ENCODE measurements around the gene TPGS1.

TPGS1 gene

DNA sequence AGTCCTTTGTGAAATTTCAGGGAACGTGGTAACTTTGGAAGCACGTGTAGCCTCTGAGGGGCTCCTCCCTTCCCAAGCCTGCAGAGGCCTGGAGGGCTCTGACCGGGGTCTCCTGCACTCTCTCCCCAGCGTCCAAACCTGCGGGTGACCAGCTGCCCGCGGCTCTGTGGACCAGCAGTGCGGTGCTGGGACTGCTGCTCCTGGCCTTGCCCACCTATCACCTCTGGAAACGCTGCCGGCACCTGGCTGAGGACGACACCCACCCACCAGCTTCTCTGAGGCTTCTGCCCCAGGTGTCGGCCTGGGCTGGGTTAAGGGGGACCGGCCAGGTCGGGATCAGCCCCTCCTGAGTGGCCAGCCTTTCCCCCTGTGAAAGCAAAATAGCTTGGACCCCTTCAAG lies 2.7 kb upstream of the TPGS1 start:
- TF ChIP-seq, protein P1, sequence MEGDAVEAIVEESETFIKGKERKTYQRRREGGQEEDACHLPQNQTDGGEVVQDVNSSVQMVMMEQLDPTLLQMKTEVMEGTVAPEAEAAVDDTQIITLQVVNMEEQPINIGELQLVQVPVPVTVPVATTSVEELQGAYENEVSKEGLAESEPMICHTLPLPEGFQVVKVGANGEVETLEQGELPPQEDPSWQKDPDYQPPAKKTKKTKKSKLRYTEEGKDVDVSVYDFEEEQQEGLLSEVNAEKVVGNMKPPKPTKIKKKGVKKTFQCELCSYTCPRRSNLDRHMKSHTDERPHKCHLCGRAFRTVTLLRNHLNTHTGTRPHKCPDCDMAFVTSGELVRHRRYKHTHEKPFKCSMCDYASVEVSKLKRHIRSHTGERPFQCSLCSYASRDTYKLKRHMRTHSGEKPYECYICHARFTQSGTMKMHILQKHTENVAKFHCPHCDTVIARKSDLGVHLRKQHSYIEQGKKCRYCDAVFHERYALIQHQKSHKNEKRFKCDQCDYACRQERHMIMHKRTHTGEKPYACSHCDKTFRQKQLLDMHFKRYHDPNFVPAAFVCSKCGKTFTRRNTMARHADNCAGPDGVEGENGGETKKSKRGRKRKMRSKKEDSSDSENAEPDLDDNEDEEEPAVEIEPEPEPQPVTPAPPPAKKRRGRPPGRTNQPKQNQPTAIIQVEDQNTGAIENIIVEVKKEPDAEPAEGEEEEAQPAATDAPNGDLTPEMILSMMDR (conservative IDR thresholded peaks at IDR 0.05; ENCODE audit: low read depth, low read length), result no peak
- Histone ChIP-seq H4K20me1 (ENCODE audit: insufficient read depth) (no peaks in the 10 kb centered on the region), H3K9ac (no peak overlapping the region), H3K27ac (no peak overlapping the region), H2AFZ (ENCODE audit: low read depth) (no peak overlapping the region), H3K36me3 (ENCODE audit: insufficient read depth) (no peaks in the 10 kb centered on the region), H3K4me2 (no peak overlapping the region), H3K4me3 (IDR thresholded peaks at IDR 0.05; ENCODE audit: insufficient read depth, low read depth, low read length) (no peak overlapping the region), H3K79me2 (ENCODE audit: insufficient read depth, low read depth) (peaks cover 12% of the 10 kb centered on the region; the same call in 1 of the 2 replicates), H3K4me1 (ENCODE audit: low read depth, poor library complexity, severe bottlenecking) (peaks cover 21% of the 10 kb centered on the region), H3K27me3 (ENCODE audit: insufficient read depth, low read depth) (peaks cover 26% of the 10 kb centered on the region; the same call in 1 of the 2 replicates)

- no peaks in the 10 kb centered on the region for H4K20me1 ChIP-seq (ENCODE audit: insufficient read depth)
- peaks cover 33% of the 10 kb centered on the region for H3K4me1 ChIP-seq (ENCODE audit: low read depth, poor library complexity, severe bottlenecking)
- peak overlapping the region; percentile 8 for H3K4me3 ChIP-seq (IDR thresholded peaks at IDR 0.05; ENCODE audit: insufficient read depth, low read depth, low read length)
- TF ChIP-seq, protein P1 (conservative IDR thresholded peaks at IDR 0.05; ENCODE audit: low read depth, low read length), result peak; percentile 77
- H3K27me3 ChIP-seq (ENCODE audit: insufficient read depth, low read depth), result peaks cover 12% of the 10 kb centered on the region; the same call in 1 of the 2 replicates
- H3K27ac ChIP-seq, result peak overlapping the region; percentile 98
- no peaks in the 10 kb centered on the region for H3K36me3 ChIP-seq (ENCODE audit: insufficient read depth)
- H2AFZ ChIP-seq (ENCODE audit: low read depth), result peak overlapping the region; percentile 96
- H3K4me2 ChIP-seq, result peak overlapping the region; percentile 96
- H3K9ac ChIP-seq, result peak overlapping the region; percentile 96
- H3K79me2 ChIP-seq (ENCODE audit: insufficient read depth, low read depth), result peaks cover 12% of the 10 kb centered on the region; the same call in 1 of the 2 replicates
Measured at GRCh38 chr19:506404-507285, 652 bp upstream of the TPGS1 start.

DNA sequence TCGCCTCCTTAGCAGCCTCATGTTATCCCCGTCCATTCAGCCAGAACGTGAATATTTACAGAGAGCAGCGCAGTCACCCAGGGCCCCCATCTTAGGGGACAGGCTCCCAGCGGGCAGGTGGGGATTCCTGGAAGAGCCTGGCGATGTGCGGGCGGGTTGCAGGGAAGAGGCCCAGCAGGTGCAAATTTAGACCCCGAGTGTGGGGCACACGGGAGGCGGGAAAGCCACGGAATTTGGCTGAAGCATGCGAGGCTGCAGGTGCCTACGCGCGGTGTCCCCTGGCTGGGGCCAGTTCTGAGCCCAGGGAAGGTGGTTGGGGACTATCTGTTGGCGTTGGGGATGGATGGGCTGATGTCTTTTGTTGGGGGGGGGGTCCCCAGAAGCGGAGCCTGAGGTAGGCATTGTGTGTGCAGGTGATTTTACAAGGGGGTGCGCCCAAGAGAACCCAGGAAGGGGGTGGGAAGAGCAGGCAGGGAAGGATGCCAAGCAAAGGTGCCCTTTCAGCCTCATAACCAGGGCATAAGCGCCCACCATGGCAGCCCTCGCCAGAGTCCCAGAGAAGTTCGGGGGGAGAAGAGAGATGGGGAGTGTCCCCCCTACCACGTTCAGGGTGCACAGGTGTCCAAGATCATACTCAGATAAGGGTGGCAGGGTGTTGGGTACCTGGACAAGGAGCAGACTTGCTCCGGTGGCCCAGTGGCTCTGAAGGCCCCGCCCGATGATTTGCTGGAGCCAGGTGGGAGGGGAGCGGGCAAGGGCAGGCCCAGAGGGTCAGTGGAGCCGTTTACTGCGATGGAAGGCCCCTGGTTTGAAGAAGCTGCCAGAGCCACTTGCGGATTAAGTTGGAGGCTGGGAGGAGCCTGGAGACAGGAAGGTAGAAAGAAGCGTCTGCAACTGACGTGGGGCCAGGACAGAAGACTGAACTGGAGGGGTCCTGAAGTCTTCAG lies 1.2 kb downstream of the TPGS1 start:
- peak overlapping the region; percentile 96; the same call in 1 of the 2 replicates for H2AFZ ChIP-seq (ENCODE audit: low read depth)
- H3K4me2 ChIP-seq, result peak overlapping the region; percentile 96
- H3K4me3 ChIP-seq (IDR thresholded peaks at IDR 0.05; ENCODE audit: insufficient read depth, low read depth, low read length), result no peak overlapping the region
- no peaks in the 10 kb centered on the region for H3K36me3 ChIP-seq (ENCODE audit: insufficient read depth)
- H3K79me2 ChIP-seq (ENCODE audit: insufficient read depth, low read depth), result peaks cover 12% of the 10 kb centered on the region; the same call in 1 of the 2 replicates
- TF ChIP-seq, protein P1 (conservative IDR thresholded peaks at IDR 0.05; ENCODE audit: low read depth, low read length), result no peak
- H3K9ac ChIP-seq, result peak overlapping the region; percentile 96; the same call in 1 of the 2 replicates
- H3K4me1 ChIP-seq (ENCODE audit: low read depth, poor library complexity, severe bottlenecking), result peaks cover 40% of the 10 kb centered on the region
- no peaks in the 10 kb centered on the region for H3K27me3 ChIP-seq (ENCODE audit: insufficient read depth, low read depth)
- H3K27ac ChIP-seq, result no peak overlapping the region
- H4K20me1 ChIP-seq (ENCODE audit: insufficient read depth), result no peaks in the 10 kb centered on the region

DNA sequence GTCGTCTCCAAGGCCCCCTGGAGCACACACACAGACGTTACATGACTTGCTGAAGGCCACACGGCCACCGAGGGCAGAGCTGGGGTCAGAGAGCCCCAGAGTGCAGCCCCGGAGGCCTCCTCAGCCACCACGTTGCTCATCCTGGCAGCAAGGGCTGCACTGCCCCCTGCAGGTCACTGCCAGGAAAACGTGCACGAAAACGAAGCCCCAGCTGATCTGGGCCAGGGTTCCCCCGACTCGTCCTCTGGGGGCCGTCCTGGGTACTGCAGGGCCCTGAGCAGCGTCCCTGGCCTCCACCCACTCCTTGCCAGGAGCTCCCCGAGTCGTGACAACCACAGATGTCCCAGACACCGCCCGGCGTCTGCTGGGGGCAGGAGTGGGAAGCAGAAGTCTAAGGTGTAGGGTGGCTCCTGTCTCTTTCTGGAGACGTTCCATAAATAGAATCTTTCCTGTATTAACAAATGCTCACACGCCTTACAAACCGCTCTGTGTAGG lies 3.4 kb downstream of the TPGS1 start:
- no peak overlapping the region for H3K4me3 ChIP-seq (IDR thresholded peaks at IDR 0.05; ENCODE audit: insufficient read depth, low read depth, low read length)
- H4K20me1 ChIP-seq (ENCODE audit: insufficient read depth), result no peaks in the 10 kb centered on the region
- H3K36me3 ChIP-seq (ENCODE audit: insufficient read depth), result no peaks in the 10 kb centered on the region
- TF ChIP-seq, protein P1 (conservative IDR thresholded peaks at IDR 0.05; ENCODE audit: low read depth, low read length), result peak; percentile 92
- peak overlapping the region; percentile 66 for H3K9ac ChIP-seq
- peak overlapping the region; percentile 95 for H3K27ac ChIP-seq
- H3K4me1 ChIP-seq (ENCODE audit: low read depth, poor library complexity, severe bottlenecking), result peaks cover 39% of the 10 kb centered on the region
- H3K79me2 ChIP-seq (ENCODE audit: insufficient read depth, low read depth), result peaks cover 12% of the 10 kb centered on the region; the same call in 1 of the 2 replicates
- H2AFZ ChIP-seq (ENCODE audit: low read depth), result peak overlapping the region; percentile 30
- no peaks in the 10 kb centered on the region for H3K27me3 ChIP-seq (ENCODE audit: insufficient read depth, low read depth)
- H3K4me2 ChIP-seq, result peak overlapping the region; percentile 55

All from KMS-11 (cell line).